Measurements from ENCODE around the gene SEMA7A.

The SEMA7A gene

DNA sequence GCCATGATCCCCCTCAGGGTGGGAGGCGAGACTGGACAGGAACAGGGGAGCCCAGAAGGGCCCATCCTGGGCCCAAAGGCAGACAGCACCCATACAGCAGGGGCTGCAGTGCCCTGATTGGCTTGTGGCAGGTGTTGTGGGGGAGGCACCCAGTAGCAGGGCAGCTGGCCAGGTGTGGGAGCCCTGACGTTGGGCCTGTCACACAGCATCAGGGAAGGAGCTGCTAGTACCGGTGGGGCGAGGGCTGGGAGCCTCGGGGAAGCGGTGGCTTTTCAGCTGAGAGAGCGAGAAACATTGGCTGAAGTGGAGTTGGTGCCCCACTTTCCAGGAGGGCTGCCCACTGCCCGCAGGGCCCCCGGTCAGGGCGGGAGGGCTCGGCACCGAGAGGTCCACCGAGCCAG, 46.6 kb downstream of the SEMA7A start:
- no peak for DNase-seq (ENCODE audit: low read depth)

DNA sequence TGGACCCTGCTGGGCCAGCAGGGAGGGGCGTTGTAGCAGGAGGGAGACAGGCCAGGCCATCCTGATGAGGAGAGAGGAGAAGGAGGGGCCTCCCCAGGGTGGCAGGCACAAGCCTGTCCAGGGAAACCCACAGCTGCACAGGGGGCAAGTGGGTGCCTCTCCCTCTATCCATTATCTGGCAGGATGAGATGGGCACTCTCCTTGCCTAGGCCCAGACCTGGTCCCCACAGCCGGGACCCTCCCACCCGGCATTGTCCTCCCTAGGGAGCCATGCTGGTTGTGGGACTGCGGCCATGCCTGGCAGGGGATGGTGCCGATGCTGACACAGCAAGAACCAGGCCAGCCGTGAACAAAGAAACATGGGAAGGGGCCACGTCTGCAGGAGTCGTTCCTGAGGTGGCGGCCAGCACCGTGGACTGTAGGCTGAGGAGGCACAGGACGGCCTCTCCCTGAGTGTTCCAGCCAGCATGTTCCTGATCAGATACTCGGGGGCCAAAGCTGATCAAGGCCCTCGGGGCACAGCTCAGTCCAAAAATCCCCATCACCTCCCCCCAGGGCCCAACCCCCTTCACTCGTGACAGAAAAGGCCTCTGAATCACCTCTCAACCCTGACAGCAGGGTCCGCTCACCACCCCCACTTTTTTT, 47.1 kb downstream of the SEMA7A start:
- DNase-seq (ENCODE audit: low read depth) = no peak

DNA sequence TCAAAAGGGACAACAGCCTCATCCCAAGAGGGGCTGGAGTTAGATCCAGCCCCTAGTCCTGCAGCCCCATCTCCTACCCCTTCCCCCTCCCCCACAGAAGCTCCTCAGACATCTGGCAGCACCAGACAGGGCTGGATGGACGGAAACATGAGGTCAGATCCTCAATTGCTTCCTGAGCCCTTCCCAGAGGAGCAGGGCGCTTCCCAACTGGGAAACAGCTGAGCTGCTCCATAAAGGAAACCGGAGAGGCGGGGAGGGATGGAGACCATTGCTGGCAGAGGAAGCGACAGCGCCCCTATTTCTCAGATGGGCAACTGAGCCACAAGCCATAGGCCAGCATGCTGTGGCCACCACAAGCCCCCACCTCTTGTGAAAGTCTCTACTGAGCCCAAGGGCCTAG, 48.0 kb downstream of the SEMA7A start:
- no peak for DNase-seq (ENCODE audit: low read depth)

DNA sequence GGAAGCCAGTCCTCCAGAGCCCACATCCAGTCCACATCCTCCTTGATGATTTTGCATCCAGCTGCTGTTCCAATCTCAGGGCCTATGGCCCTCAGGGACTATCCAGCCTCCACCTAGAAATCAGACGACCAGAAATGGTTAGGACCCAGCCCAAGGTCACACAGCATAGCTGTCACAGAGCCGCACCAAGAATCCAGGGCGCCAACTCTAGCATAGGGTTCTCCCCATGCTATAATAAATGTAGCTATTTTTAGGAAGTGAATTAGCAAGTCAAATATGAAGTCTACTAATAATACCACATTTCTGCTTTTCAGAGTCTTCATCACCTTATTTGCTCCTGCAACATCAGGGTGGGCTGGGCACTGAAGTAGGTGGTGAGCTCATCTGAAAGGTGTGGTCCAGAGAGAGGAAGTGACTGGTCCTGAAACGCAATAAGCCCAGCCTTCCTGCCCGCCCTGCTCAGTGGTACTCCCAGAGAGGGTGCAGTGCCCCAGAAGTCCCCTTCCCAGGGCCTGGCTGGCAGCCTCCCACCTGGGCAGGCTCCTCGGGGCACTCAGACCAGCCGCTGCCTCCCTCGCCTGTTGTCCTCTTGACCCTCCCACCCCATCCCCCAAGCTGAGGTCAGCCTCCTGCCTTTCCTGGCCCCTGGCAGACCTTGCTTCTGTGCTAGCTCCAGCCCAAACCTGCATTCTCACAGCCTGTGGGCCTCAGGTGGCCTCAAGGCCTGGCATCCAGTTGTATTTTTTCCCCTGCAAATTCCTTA, 48.7 kb downstream of the SEMA7A start:
- DNase-seq (ENCODE audit: low read depth) = no peak

DNA sequence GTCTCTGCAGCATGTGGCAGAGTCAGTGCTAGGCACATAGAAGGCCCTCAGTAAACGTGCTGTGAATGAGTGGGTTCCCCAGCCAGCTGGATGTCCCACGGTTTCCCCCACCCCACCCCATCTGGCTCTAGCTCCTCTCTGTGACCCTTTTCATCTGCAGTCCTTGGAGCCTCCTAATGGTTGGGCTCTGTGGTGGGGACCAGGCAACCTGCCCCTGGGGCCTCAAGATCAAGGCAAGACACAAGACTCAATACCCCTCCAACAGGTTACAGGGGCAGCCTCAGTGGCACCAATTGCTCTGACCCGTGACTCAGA, 49.2 kb downstream of the SEMA7A start:
- DNase-seq (ENCODE audit: low read depth) = no peak

DNA sequence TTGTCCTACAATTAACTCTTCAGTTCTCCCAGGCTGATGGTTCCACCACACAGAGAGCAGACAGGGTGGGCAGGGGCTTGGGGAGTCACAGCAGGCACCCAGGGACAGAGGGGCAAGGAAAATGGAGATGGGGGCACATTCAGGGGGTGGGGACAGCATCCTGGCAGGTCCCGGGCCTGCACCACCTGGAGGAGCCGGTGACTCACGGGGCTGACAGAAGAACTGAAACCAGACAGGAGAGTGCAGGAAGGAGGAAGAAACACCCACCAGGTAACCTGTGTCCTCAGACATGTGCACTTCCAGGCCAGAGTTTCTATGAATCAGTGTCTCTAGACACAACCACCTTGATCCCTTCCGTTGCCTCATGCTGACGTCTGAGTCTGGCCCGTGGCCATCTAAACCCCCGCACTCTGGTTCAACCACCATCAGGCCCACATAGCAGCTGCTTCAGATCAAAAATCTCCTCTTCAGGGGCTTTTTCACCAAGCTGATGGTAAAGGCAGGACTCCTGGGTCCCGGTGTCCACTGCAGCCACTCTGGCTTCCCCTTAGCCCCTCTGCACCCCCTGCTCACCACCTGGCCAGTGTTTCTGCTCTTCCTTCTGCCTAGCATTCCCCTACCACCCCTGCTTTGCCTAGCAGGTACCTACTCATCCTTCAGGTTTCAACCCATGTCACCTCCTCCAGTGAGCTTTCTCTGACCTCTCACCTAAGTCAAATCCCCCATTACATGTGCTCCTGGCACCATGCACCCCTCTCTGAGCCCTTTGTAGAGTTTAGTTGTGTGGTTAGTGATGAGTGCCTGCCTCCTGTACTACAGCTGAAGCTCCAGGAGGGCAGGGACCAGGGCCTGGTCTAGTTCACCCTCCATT, 49.8 kb downstream of the SEMA7A start:
- peak; percentile 41 for DNase-seq (ENCODE audit: low read depth)

DNA sequence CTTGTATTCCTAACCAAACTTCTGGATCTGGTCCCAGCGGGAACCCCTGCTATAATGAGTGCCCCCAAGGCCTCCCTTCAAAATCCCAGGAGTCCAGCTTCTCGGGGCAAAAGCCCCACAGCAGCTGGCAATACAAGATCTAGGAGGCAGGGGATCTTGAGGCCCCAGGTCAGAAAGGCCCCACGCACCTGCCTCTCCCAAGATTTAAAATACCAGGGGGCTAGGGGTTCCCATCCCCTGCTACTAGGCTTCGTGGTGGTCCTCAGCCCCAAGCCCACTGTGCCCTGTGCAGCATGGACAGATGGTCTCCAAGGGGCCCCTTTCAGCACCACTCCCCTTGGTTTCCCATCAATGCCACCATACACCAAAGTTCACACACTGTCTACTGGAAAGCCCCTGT, 50.5 kb downstream of the SEMA7A start:
- DNase-seq (ENCODE audit: low read depth) = no peak

DNA sequence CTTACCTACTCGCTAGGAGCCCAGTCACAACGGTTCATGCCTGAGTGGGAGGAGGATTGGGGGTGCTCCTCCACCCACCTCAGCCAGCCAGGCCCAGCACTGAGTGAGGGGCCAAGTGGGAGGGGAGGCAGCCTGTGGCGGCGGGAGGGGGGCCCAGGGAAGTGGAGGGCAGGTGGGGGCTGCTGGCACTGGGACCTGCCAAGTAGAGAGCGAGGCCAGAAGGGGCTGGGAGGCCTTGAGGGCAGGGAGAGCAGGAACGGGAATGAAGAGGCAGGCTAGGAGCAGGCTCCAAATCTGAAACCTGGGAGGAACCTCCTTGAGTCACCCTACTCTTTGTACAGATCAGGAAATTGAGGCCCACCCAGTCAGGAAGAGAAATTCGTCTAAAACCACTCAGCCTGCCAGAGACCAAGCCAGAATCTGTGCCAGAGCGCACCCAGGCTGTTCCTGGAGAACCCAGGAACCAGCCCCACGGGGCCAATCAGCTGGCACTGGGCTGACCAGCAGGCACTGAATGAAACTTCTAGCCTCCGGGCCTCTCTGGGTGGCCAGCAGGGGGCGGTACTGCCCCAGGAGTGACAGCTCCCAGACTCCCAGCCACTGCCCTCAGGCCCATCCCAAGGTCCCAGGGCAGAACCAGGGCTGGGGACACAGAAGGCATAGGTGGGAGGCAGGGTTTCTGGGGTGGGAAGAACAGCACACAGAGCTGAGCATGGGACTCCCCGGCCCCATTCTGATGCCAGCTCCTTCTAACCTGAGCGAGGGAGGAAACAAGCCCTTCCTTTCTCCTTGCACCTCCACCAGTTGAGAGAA, 51.5 kb downstream of the SEMA7A start:
- peak; percentile 66 for DNase-seq (ENCODE audit: low read depth)

DNA sequence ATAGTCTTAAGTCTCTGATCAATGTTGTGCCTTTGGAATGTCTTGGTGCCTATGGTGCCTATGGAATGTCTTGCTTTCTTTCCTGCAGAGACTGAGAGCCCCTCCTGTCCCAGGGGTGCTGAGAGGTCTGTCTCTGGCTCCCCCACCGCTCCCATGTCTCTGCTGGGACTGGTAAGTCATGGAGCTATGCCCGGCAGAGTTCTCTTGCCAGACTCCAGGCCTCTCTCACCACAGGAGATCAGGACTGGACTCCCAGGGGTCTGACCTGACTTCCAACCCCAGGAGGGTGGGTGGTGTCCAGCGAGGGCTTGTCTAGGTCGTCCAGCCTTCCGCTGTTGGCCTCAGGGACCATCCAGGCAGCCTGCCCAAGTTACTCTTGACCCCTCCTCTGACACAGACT, 52.3 kb downstream of the SEMA7A start:
- DNase-seq (ENCODE audit: low read depth) = no peak

DNA sequence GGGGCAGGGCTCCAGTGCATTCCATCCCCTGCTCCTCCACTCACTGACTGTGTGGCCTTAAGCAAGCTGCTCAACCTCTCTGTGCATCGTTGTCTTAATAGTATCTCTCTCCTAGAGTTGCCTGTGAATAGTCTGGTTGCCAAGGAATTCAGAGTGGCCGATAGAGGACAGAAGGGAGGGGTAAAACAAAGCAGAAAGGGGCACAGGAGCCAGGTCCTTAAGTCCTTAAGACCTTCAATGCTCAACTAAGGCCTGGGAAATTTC, 52.6 kb downstream of the SEMA7A start:
- no peak for DNase-seq (ENCODE audit: low read depth)

DNA sequence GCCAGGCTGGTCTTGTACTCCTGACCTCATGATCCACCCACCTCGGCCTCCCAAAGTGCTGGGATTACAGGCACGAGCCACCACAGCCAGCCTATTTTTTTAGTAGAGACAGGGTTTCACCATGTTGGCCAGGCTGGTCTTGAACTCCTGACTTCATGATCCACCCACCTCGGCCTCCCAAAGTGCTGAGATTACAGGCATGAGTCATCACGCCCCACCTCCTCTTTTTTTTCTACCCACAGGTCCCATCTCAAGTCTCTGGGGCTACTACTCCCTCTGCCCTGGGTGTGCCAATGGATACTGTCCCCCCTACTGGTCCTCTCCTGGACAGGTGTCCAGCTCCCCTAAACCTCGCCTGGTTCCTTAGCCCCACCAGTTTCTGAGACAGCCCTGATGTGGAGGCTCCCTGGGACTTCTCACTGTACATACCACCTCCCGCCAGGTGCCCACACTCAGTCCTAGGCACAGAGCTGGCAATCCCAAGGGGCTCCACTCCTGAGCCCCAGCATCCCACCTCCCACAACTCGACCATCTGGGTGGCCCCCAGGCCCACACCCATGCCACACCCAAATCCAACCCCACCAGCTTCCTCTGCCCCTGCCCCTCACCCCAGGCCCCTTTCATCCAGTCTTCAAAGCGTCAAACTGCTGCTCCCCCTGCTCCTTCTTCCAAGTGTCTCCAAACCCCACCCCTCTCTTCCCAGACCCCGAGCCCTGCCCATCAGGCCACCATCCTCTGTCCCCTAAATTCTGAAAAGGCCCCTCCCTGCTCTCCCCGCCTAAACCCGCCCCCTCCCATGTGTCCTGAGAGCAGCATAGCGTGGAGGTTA, 53.2 kb downstream of the SEMA7A start:
- no peak for DNase-seq (ENCODE audit: low read depth)

DNA sequence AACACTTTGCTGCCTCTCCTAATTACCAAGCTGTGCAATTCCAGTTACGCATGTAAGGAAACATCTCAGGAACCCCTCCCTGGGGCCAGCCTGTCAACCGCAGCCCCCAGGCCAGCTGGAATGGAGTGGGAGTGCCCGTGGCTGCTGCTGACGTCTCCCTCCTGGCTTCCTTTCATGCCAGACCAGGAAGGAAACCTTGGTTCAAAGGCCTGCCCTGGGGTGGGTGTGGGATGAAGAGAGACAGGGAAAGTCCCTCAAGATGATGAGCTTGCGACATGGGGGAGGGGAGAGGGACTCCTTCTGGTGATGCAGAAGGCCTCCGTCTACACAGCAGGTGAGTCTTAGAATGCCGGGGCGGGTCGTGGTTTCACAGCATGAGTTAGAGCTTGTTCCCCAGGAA, 54.9 kb downstream of the SEMA7A start:
- DNase-seq (ENCODE audit: low read depth) = peak; percentile 47

DNA sequence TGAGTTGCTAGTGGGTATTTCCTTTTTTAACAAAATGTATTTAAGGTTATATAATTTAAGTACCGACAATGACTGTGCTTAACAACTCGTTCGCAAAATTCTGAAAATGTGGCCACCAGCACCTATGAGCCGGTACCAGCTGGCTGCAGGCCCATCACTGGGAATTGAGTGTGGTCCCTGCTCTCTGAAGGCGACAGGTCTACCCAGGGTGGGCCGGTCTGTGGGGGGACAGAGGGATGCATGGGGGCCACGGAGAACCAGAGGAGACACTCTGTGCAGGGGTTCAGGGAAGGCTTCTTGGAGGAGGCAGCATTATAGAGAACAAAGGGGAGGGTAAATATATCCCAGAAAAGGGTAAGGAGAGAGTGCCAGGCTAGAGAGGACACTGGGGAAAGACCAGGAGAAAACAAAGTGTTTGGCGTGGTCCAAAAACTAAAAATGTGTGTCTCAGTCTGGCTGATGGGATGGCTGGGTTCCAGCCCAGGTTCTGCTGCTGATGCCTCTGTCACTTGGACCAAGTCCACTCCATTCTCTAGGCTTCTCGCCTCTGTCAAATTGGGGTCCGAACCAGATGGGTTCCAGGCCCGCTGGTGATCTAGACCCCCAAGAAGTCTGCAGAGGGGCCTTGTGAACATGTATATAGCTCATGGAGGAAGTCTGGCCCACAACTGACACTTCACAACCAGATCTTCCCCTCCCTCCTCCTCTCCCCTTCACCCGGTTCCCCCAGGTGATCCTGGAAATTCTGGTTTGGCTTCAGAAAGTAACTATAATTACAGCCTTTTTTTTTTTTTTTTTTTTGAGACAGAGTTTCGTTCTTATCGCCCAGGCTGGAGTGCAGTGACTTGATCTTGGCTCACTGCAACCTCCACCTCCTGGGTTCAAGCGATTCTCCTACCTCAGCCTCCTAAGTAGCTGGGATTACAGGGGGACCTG, 55.7 kb downstream of the SEMA7A start:
- DNase-seq (ENCODE audit: low read depth) = no peak

DNA sequence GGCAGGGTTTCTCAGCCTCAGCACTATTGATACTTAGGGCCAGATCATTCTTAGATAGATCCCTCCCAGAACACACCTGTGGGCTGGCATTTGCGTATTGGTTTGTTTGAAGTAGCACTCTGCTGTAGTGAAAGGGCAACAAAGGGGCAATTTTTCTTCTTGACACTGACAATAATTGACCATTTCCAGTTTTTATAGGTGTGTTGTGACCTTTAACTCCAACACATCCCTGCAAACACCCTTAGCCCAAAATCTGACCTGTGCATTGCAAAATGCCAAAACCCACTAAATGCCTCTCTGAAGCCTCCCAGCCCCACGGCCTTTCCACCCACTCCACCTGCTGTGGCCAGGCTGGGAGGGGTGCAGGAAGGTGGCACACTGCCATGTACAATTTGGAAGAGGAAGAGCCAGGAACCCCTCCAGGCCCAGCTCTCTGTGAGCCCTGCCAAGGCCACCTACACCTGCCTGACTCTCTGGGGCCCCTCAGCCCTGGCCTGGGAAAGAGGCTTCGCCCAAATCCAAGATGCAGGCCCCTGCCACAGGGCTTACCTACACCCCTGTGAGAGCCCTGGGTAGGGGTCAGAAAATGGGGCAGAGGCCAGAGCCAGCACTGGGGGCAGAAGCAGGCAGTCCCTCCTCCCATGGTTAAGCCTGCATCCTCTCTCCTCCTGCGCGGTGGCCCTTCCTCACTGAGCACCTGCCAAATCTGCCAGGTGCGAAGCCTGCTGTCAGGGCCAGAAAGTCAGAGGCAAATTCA, 56.8 kb downstream of the SEMA7A start:
- DNase-seq (ENCODE audit: low read depth) = no peak

DNA sequence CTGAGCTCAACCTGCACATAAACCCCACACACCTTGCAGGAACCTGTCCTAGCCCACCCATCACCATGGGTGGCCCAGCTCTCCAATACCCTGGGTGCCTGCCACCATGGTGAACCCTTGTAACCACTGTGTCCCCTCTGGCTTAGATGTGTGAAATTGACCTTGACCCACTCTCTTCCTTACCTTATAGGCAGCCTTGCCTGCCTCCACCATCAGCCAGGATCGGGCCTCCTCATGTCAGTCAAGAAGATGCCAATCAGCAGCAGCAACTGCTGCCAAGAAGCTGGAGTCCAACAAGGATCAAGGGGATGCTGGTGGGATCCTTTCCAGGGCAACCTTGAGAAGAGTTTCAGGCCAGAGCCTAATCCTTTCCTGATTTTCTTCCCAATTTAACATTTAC, 57.5 kb downstream of the SEMA7A start:
- DNase-seq (ENCODE audit: low read depth) = no peak

DNA sequence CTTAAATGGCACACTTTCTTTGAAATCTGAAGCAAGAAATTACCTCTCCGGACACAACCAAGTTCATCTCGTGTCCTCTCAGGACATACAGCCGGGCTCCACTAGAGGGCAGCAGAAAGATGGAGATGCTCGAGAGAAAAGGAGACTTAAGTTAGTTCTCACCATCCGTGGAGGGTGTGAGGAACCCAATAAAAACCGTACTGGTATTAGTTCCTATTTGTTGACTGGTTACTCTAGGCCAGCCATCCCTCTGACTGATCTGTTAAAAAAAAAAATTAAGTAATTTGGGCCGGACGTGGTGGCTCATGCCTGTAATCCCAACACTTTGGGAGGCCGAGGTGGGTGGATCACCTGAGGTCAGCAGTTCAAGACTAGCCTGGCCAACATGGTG, 58.5 kb downstream of the SEMA7A start:
- peak; percentile 72 for DNase-seq (ENCODE audit: low read depth)

DNA sequence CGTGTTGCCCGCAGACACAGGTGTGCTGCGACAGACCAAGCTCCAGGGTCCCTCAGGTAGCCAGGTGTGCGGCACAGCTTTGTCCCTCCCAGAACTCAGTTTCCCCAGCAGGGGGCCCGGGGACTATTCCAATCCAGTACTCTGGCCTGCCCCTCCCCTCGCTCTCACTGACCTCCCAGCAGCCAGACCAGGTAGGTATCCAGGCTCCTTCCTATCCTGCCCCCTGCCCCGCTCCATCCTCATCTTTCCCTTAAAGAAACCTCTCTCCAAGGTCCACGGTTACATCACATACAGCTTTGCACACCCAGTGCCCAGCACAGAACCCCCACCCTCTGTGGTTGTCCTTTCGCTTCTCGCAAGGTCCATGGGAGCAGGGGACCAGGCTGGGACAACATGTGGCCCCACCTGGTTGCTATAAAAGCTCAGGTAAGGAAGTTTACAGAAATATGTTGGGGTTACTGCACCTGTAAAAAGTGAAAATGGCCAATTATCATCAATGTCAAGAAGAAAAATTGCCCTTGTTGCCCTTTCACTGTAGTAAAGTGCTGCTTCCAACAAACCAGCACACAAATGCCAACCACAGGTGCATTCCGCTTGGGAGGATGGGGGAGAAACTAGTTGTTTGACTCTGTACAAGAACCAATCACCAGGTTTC, 59.0 kb downstream of the SEMA7A start:
- no peak for DNase-seq (ENCODE audit: low read depth)

DNA sequence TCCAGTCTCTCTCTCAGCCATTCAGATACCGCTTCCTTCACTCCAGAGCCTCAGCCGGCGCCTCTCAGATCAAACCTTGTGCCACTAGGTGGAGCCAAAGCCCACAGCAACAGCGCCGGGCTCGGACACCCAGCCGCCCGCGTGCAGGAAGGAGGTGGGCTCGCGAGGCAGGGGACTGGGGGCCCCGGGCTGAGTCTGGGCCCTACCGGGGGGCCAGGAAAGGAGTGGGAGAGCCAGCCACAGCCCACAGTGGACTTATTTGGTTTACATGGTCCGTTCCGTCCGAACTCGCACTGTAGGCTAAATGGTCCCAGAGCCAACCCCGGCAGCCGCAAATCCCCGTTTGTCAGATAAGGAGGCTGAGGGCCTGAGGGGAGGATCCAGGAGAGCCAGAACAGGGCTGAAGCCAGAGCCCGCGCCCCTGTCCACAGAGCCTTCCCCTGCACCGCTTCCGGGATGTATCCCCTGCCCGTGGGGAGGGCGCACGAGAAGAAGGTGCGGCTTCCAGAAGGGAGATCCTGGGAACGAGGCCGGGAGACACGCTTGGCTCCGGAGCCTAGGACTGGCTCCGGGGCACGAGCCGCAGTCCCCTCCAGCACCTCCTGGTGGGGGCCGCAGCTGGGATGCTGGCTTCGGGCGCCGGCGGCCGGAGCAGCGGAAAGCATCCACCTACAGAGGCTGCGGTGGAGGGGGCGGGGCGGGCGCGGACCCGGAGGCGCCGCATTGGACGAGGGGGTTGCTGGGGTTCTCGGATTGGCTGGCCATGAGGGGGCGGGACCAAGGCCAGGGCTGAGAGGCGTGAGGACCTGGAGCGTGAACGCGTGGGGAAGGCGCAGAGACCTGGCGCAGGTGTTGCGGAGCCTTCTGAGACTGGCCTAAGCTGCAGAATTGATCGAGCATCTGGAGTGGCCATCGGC, 59.8 kb downstream of the SEMA7A start:
- DNase-seq (ENCODE audit: low read depth) = peak; percentile 93

All from activated T-helper 9 cell treated with anti-CD3 and anti-CD28 coated beads, Interleukin-2, amount 50 U/mL, for 16 hours (primary cell).